Ovary (tissue), 9 donors: Measurements from ENCODE around the gene INAVA. TPM values are rescaled to one million over a fixed set of nuclear protein-coding genes. Genes with fewer than 3 reads are reported as not detected.

Source experiments
- DNase-seq, 5 donors: peaks; one replicate each; pipeline ENCODE4 v3.0.0-alpha.2; 2019 to 2020
- H3K27ac ChIP-seq, 2 donors: fragments of 200-600 bp; one replicate each; pipeline versions ENCODE4 v1.5.1 to v1.8.0; 2019 to 2022
- H3K27me3 ChIP-seq: fragments of 200-600 bp; one replicate; pipeline ENCODE4 v1.8.0; 2022
- H3K36me3 ChIP-seq: fragments of 200-600 bp; sonication (generic); one replicate; pipeline ENCODE4 v1.5.1; 2019
- H3K4me1 ChIP-seq: one replicate; pipeline ENCODE4 v1.8.1; 2013; ENCODE audit warnings: mild to moderate bottlenecking, moderate library complexity; ENCODE audit not compliant: insufficient read depth
- H3K4me3 ChIP-seq: fragments of 200-600 bp; sonication (generic); one replicate; pipeline ENCODE4 v1.5.1; 2017
- H3K9me3 ChIP-seq, 2 donors: fragments of 200-600 bp in 1 of 2; sonication (generic) in 1 of 2; one replicate each; pipeline versions ENCODE4 v1.5.1 to v1.8.1; 2013 to 2019; ENCODE audit warnings: mild to moderate bottlenecking in 1 of 2, moderate library complexity in 1 of 2
- EP300 ChIP-seq: sonication (generic); formaldehyde crosslinking; IDR thresholded peaks from one replicate; pipeline ENCODE4 v1.6.1; 2017; ENCODE audit warnings: antibody characterized with exemption
- POLR2A ChIP-seq: fragments of 450-650 bp; IDR thresholded peaks from one replicate; pipeline ENCODE4 v1.6.1; 2017; ENCODE audit warnings: antibody characterized with exemption, mild to moderate bottlenecking, moderate library complexity
- WGBS, 3 donors: extraction: QIAGEN DNeasy Blood & Tissue Kit in 1 of 3; methylation state at CpG; one replicate each; pipeline versions ENCODE4 v1.1.5 to v1.1.7; 2013 to 2017; 5-methylcytosine and 5-hydroxymethylcytosine counted together
- intact Hi-C, 4 donors: fragments of 100-400 bp; cut with DNase I; formaldehyde crosslinking; loops; one replicate each; pipeline versions ENCODE4 v1.11.0 to v1.15.1; 2022 to 2023
- polyA plus RNA-seq, 2 donors: library from polyadenylated mRNA; stranded (reverse); fragments of 200-250 nt in 1 of 2; fragments of 350-450 nt in 1 of 2; fragmentation: Illumina TruSeq in 1 of 2; extraction: RNeasy Lipid Tissue Mini Kit (QIAGEN cat#74804) in 1 of 2; gene quantifications; one replicate each; pipeline ENCODE4 v1.2.3, GENCODE V29; 2013 to 2014
- total RNA-seq, 7 donors: library from RNA; depleted of rRNA in 2 of 7; stranded (reverse); fragments of >200 nt in 2 of 7; fragmentation: NEBNext Ultra II Directional in 3 of 7; extraction: Animal tissue kit (Norgen Biotek cat#: 25700) in 3 of 7; gene quantifications; one replicate each; pipeline versions ENCODE4 v1.1.0 to v1.2.4, GENCODE V29; 2016 to 2023
- TF ChIP-seq, protein P1 (sequence below), 3 donors: fragments of 450-650 bp in 2 of 3; fragments of 200-600 bp in 1 of 3; IDR thresholded peaks; one replicate each; pipeline versions ENCODE4 v1.5.1 to v1.8.0; 2016 to 2022; ENCODE audit warnings: antibody characterized with exemption in 3 of 3, mild to moderate bottlenecking in 1 of 3
- donor health status: DM: no; HTN: no; CAD: no; lungs with moderate emphysema.
- donor health status: DM: no; HTN: no; CAD: no.
- donor health status: Bipolar disorder and iron deficiency.
- donor health status: DM: yes; HTN: yes; CAD: no.
- donor health status: DM: no; HTN: no; CAD: no.
- donor health status: DM: yes; HTN: yes; CAD: no.

INAVA gene
- total and polyA plus RNA-seq, 9 donors, result 0.18 to 7.9 (median 0.70) TPM; not detected in 2

GRCh38 chr1:200918006-200918405, 23.3 kb downstream of the INAVA start:
- H3K4me1 ChIP-seq, result no peaks in the 10 kb centered on the region
- TF ChIP-seq, protein P1, sequence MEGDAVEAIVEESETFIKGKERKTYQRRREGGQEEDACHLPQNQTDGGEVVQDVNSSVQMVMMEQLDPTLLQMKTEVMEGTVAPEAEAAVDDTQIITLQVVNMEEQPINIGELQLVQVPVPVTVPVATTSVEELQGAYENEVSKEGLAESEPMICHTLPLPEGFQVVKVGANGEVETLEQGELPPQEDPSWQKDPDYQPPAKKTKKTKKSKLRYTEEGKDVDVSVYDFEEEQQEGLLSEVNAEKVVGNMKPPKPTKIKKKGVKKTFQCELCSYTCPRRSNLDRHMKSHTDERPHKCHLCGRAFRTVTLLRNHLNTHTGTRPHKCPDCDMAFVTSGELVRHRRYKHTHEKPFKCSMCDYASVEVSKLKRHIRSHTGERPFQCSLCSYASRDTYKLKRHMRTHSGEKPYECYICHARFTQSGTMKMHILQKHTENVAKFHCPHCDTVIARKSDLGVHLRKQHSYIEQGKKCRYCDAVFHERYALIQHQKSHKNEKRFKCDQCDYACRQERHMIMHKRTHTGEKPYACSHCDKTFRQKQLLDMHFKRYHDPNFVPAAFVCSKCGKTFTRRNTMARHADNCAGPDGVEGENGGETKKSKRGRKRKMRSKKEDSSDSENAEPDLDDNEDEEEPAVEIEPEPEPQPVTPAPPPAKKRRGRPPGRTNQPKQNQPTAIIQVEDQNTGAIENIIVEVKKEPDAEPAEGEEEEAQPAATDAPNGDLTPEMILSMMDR (IDR thresholded peaks at IDR 0.05), result no peak
- no peak for TF ChIP-seq EP300
- TF ChIP-seq POLR2A, result no peak
- H3K4me3 ChIP-seq, result no peak overlapping the region
- no peaks in the 10 kb centered on the region for H3K27me3 ChIP-seq
- no peaks in the 10 kb centered on the region for H3K36me3 ChIP-seq
- no peak overlapping the region for H3K27ac ChIP-seq
- intact Hi-C loops, result no loop called here
- 93 to 95% (median 94%) methylated on average over 3 of the region's 3 CpGs for WGBS, 3 donors
- no peak for DNase-seq
- H3K9me3 ChIP-seq, result no peaks in the 10 kb centered on the region

DNA sequence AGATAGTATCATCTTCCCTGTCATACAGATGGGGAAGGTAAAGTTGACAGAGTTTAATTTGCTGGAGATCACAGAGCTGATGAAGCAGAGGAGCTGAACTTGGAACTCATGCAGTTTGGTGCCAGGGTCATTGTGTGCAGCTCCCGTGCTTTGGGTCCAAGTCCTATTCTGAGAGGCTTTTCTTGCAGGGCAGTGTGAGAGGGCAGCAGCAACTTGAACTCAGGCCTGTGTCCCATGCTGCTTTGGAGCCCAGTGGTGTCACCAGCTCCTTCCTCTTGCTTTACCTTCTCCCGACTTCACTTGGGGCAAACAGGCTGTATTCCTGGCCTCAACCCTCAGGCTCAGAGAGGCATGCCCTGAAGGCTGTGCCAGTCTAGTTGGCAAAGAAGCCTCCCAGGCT, 24.7 kb downstream of the INAVA start:
- no peak overlapping the region for H3K4me3 ChIP-seq
- no peak for DNase-seq
- no peaks in the 10 kb centered on the region for H3K9me3 ChIP-seq
- no peaks in the 10 kb centered on the region for H3K27me3 ChIP-seq
- 82 to 87% (median 85%) methylated on average over 2 of the region's 2 CpGs for WGBS, 3 donors
- H3K36me3 ChIP-seq, result no peaks in the 10 kb centered on the region
- H3K4me1 ChIP-seq, result no peaks in the 10 kb centered on the region
- H3K27ac ChIP-seq, result no peak overlapping the region
- intact Hi-C loops, result no loop called here
- TF ChIP-seq, protein P1 (IDR thresholded peaks at IDR 0.05), result no peak
- no peak for TF ChIP-seq EP300
- no peak for TF ChIP-seq POLR2A

- Histone ChIP-seq H3K27ac (no peak overlapping the region), H3K36me3 (no peaks in the 10 kb centered on the region), H3K27me3 (no peaks in the 10 kb centered on the region), H3K9me3 (no peaks in the 10 kb centered on the region), H3K4me1 (no peaks in the 10 kb centered on the region), H3K4me3 (no peak overlapping the region)
- 74 to 79% (median 75%) methylated on average over 9 of the region's 9 CpGs for WGBS, 3 donors
- TF ChIP-seq, protein P1 (IDR thresholded peaks at IDR 0.05), result no peak
- TF ChIP-seq POLR2A, result no peak
- TF ChIP-seq EP300, result no peak
- intact Hi-C loops, result no loop called here
- DNase-seq, result no peak
Observed at GRCh38 chr1:200921571-200922110, 26.9 kb downstream of the INAVA start.

DNA sequence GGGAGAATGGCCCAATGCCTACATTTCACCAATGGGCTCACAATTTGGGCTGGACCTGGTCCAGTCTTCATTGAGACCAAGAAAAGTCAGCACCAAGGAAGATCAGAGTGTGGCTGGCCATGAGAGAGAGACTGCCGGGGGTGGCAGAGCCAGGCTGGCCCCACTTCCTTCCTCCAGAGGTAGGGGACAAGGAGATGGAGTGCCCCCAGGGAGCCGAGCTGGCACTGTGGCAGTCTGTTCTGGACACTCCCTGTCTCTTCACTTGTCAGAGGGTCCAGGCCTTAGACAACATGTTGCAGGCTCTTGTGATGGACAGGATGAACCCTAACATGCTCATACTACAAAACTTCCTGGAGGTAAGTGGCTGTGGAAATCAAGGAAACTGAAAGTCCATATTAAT, 27.7 kb downstream of the INAVA start:
- Histone ChIP-seq H3K27ac (no peak overlapping the region), H3K9me3 (no peaks in the 10 kb centered on the region), H3K4me3 (no peak overlapping the region), H3K27me3 (no peaks in the 10 kb centered on the region), H3K4me1 (no peaks in the 10 kb centered on the region), H3K36me3 (no peaks in the 10 kb centered on the region)
- DNase-seq, result no peak
- 80 to 86% (median 85%) methylated on average over 2 of the region's 2 CpGs for WGBS, 3 donors
- intact Hi-C loops, result no loop called here
- TF ChIP-seq POLR2A, result no peak
- TF ChIP-seq, protein P1 (IDR thresholded peaks at IDR 0.05), result no peak
- no peak for TF ChIP-seq EP300
